Measurements from ENCODE around the gene RABL6.
"Not testable (repeated sequence)": the region's sequence is repeated elsewhere in the genome, so short reads cannot be mapped to it uniquely, and the experiment has no call there.

Gene RABL6

GRCh38 chr9:136855461-136856078 lies 47.8 kb downstream of the RABL6 start:
- no peak for DNase-seq (ENCODE audit: extremely low read depth in 1 of 2, low read depth in 1 of 2)

GRCh38 chr9:136856079-136856476 lies 48.3 kb downstream of the RABL6 start:
- DNase-seq (ENCODE audit: extremely low read depth in 1 of 2, low read depth in 1 of 2), result no peak

- DNase-seq (ENCODE audit: extremely low read depth in 1 of 2, low read depth in 1 of 2), result no peak
Measured at GRCh38 chr9:136856541-136857141, 48.9 kb downstream of the RABL6 start.

GRCh38 chr9:136857166-136857565 lies 49.4 kb downstream of the RABL6 start:
- DNase-seq (ENCODE audit: extremely low read depth in 1 of 2, low read depth in 1 of 2), result no peak

- no peak for DNase-seq (ENCODE audit: extremely low read depth in 1 of 2, low read depth in 1 of 2)
Measured at GRCh38 chr9:136857581-136858412, 50.0 kb downstream of the RABL6 start.

GRCh38 chr9:136858452-136858843 lies 50.7 kb downstream of the RABL6 start:
- no peak for DNase-seq (ENCODE audit: extremely low read depth in 1 of 2, low read depth in 1 of 2)

GRCh38 chr9:136858844-136859757 lies 51.4 kb downstream of the RABL6 start:
- no peak for DNase-seq (ENCODE audit: extremely low read depth in 1 of 2, low read depth in 1 of 2)

GRCh38 chr9:136860529-136860928 lies 52.8 kb downstream of the RABL6 start:
- no peak for DNase-seq (ENCODE audit: extremely low read depth in 1 of 2, low read depth in 1 of 2)

- no peak for DNase-seq (ENCODE audit: extremely low read depth in 1 of 2, low read depth in 1 of 2)
Measured at GRCh38 chr9:136860933-136861873, 53.5 kb downstream of the RABL6 start.

- no peak for DNase-seq (ENCODE audit: extremely low read depth in 1 of 2, low read depth in 1 of 2)
Measured at GRCh38 chr9:136861874-136862457, 54.2 kb downstream of the RABL6 start.

GRCh38 chr9:136862849-136863622 lies 55.3 kb downstream of the RABL6 start:
- DNase-seq (ENCODE audit: extremely low read depth in 1 of 2, low read depth in 1 of 2), result no peak

GRCh38 chr9:136863623-136864273 lies 56.0 kb downstream of the RABL6 start:
- DNase-seq (ENCODE audit: extremely low read depth in 1 of 2, low read depth in 1 of 2), result no peak

GRCh38 chr9:136865041-136865767 lies 57.5 kb downstream of the RABL6 start:
- DNase-seq (ENCODE audit: extremely low read depth in 1 of 2, low read depth in 1 of 2), result no peak

GRCh38 chr9:136865768-136866103 lies 58.0 kb downstream of the RABL6 start:
- DNase-seq (ENCODE audit: extremely low read depth in 1 of 2, low read depth in 1 of 2), result no peak

- DNase-seq (ENCODE audit: extremely low read depth in 1 of 2, low read depth in 1 of 2), result not testable (repeated sequence)
Measured at GRCh38 chr9:136866898-136867421, 59.2 kb downstream of the RABL6 start.

GRCh38 chr9:136867480-136867879 lies 59.7 kb downstream of the RABL6 start:
- DNase-seq (ENCODE audit: extremely low read depth in 1 of 2, low read depth in 1 of 2), result no peak

- no peak for DNase-seq (ENCODE audit: extremely low read depth in 1 of 2, low read depth in 1 of 2)
Measured at GRCh38 chr9:136867917-136868316, 60.2 kb downstream of the RABL6 start.

Data from stimulated activated CD8-positive, alpha-beta memory T cell treated with anti-CD3 and anti-CD28 coated beads, Interleukin-7, amount 100 ng/mL, for 48 hours (primary cell).